ENCODE results near the gene RIT2.

DNA sequence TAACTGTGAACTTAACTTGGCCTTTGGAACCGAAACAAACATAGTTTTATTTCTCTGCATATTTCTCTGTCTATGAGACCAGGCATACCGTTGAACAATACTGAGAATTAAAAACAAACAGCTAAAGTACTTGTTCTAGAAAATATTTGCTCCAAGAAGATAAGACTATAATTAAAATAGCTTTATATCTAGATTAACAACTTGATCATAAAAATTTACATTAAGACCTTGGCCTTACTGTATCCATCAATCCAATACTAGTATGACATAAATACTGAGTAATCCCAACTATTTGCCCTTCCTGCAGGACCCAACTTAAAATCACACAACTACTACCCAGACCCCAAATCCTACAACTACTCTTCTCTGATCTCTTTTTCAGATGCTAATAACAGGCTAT lies 260.9 kb downstream of the RIT2 start:
- TF ChIP-seq, protein P1, sequence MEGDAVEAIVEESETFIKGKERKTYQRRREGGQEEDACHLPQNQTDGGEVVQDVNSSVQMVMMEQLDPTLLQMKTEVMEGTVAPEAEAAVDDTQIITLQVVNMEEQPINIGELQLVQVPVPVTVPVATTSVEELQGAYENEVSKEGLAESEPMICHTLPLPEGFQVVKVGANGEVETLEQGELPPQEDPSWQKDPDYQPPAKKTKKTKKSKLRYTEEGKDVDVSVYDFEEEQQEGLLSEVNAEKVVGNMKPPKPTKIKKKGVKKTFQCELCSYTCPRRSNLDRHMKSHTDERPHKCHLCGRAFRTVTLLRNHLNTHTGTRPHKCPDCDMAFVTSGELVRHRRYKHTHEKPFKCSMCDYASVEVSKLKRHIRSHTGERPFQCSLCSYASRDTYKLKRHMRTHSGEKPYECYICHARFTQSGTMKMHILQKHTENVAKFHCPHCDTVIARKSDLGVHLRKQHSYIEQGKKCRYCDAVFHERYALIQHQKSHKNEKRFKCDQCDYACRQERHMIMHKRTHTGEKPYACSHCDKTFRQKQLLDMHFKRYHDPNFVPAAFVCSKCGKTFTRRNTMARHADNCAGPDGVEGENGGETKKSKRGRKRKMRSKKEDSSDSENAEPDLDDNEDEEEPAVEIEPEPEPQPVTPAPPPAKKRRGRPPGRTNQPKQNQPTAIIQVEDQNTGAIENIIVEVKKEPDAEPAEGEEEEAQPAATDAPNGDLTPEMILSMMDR (IDR thresholded peaks at IDR 0.05): no peak
- TF ChIP-seq EP300 (IDR thresholded peaks at IDR 0.05) (no peak), POLR2A (IDR thresholded peaks at IDR 0.05) (no peak)

All from tibial nerve (tissue), 4 donors.